Measurements from ENCODE around the gene ARNT2. TPM values are rescaled to one million over a fixed set of nuclear protein-coding genes. Genes with fewer than 3 reads are reported as not detected.

Gene ARNT2
- total and polyA plus RNA-seq, 10 of the 15 experiments (the other 5 are each of a cell fraction or from before 2014, with no cell fraction given): 0.07 to 0.49 (median 0.09) TPM; not detected in 6

DNA sequence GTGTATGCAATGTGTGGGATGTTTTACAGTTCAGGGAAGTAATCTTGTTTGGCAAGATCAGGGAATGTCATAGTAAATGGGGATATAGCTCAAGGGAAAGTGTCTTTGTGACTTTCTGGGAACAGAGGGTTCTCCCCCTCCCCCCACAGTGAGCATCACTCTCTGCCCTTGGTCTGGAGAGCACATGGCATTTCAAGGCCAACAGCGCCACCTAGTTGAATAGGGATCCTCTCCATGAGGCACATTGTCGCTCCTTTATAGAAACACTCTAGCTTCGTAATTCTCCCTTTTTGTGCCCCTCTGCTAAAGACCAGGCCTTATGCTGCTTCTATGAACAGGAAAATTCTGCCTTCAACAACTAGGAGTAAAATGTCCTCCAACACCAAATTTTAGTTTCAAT lies 37.1 kb upstream of the ARNT2 start:
- no peaks in the 10 kb centered on the region for H4K20me1 ChIP-seq (ENCODE audit: control insufficient read depth, insufficient read depth)
- ChIA-PET CTCF (interaction anchor here (1.8 kb wide), 1 partner anchor 11 kb away, joined by 5 read pairs; no protein-coding TSS in a partner anchor), RAD21 (ENCODE audit: unreplicated experiment) (no interaction called here), POLR2A (no interaction called here), SMC1A (ENCODE audit: uncharacterized antibody, unreplicated experiment) (no interaction called here)
- no peaks in the 10 kb centered on the region for H3K79me2 ChIP-seq (ENCODE audit: control insufficient read depth, insufficient read depth, low read length)
- ATAC-seq (no peak), DNase-seq (ENCODE audit: low read depth, low spot score) (no peak), FAIRE-seq (no peak)
- BruUV-seq (replicated peaks): no TSS peak
- H3K27me3 ChIP-seq (replicated peaks in 1 of 2; ENCODE audit: control insufficient read depth in 2 of 2, insufficient read depth in 2 of 2, low read length in 1 of 2): no peaks in the 10 kb centered on the region
- H3K4me1 ChIP-seq (ENCODE audit: control insufficient read depth, insufficient read depth, low read length): no peaks in the 10 kb centered on the region
- WGBS (ENCODE audit: insufficient coverage, insufficient replicate concordance, low lambda C conversion rate, missing lambda C conversion rate): 40% methylated on average over 3 of the region's 3 CpGs
- intact Hi-C loops (cut with micrococcal nuclease; ENCODE audit: unreplicated experiment): no loop called here
- H3K36me3 ChIP-seq (ENCODE audit: control insufficient read depth in 2 of 2, insufficient read depth in 2 of 2, low read length in 1 of 2): no peaks in the 10 kb centered on the region
- no peak overlapping the region for H3K27ac ChIP-seq (ENCODE audit: control insufficient read depth, insufficient read depth)
- no peak for TF ChIP-seq ZNF274 (IDR thresholded peaks at IDR 0.05; ENCODE audit: insufficient read depth, insufficient read length)
- TF ChIP-seq BCL11A (IDR thresholded peaks at IDR 0.05; ENCODE audit: low read depth, low read length): no peak
- TF ChIP-seq YY1 (IDR thresholded peaks at IDR 0.05; ENCODE audit: low read depth, low read length): no peak
- TF ChIP-seq ZNF384 (IDR thresholded peaks at IDR 0.05; ENCODE audit: borderline replicate concordance, low read depth, low read length): no peak
- TF ChIP-seq SMAD5 (IDR thresholded peaks at IDR 0.05; ENCODE audit: low read depth): no peak
- TF ChIP-seq DPF2 (IDR thresholded peaks at IDR 0.05): no peak
- TF ChIP-seq, protein P1, sequence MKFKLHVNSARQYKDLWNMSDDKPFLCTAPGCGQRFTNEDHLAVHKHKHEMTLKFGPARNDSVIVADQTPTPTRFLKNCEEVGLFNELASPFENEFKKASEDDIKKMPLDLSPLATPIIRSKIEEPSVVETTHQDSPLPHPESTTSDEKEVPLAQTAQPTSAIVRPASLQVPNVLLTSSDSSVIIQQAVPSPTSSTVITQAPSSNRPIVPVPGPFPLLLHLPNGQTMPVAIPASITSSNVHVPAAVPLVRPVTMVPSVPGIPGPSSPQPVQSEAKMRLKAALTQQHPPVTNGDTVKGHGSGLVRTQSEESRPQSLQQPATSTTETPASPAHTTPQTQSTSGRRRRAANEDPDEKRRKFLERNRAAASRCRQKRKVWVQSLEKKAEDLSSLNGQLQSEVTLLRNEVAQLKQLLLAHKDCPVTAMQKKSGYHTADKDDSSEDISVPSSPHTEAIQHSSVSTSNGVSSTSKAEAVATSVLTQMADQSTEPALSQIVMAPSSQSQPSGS (IDR thresholded peaks at IDR 0.05; ENCODE audit: low read length): no peak
- no peak for TF ChIP-seq JUND (IDR thresholded peaks at IDR 0.05; ENCODE audit: low read depth, low read length)
- TF ChIP-seq, protein P2, sequence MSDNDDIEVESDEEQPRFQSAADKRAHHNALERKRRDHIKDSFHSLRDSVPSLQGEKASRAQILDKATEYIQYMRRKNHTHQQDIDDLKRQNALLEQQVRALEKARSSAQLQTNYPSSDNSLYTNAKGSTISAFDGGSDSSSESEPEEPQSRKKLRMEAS (IDR thresholded peaks at IDR 0.05; ENCODE audit: low read depth, low read length): no peak
- TF ChIP-seq SREBF1 (IDR thresholded peaks at IDR 0.05; ENCODE audit: low read length): no peak
- no peak for TF ChIP-seq POU2F2 (IDR thresholded peaks at IDR 0.05; ENCODE audit: borderline replicate concordance, low read depth, low read length)
- TF ChIP-seq, protein P3, sequence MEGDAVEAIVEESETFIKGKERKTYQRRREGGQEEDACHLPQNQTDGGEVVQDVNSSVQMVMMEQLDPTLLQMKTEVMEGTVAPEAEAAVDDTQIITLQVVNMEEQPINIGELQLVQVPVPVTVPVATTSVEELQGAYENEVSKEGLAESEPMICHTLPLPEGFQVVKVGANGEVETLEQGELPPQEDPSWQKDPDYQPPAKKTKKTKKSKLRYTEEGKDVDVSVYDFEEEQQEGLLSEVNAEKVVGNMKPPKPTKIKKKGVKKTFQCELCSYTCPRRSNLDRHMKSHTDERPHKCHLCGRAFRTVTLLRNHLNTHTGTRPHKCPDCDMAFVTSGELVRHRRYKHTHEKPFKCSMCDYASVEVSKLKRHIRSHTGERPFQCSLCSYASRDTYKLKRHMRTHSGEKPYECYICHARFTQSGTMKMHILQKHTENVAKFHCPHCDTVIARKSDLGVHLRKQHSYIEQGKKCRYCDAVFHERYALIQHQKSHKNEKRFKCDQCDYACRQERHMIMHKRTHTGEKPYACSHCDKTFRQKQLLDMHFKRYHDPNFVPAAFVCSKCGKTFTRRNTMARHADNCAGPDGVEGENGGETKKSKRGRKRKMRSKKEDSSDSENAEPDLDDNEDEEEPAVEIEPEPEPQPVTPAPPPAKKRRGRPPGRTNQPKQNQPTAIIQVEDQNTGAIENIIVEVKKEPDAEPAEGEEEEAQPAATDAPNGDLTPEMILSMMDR (IDR thresholded peaks at IDR 0.05 in 2 of 3, conservative IDR thresholded peaks at IDR 0.05 in 1 of 3; ENCODE audit: control insufficient read depth in 2 of 3, extremely low read depth in 1 of 3, insufficient read depth in 1 of 3, low read depth in 3 of 3, low read length in 3 of 3): peak in 1 of 3 experiments; percentile 12; a peak in 1 of 6 replicates
- TF ChIP-seq, protein P4, sequence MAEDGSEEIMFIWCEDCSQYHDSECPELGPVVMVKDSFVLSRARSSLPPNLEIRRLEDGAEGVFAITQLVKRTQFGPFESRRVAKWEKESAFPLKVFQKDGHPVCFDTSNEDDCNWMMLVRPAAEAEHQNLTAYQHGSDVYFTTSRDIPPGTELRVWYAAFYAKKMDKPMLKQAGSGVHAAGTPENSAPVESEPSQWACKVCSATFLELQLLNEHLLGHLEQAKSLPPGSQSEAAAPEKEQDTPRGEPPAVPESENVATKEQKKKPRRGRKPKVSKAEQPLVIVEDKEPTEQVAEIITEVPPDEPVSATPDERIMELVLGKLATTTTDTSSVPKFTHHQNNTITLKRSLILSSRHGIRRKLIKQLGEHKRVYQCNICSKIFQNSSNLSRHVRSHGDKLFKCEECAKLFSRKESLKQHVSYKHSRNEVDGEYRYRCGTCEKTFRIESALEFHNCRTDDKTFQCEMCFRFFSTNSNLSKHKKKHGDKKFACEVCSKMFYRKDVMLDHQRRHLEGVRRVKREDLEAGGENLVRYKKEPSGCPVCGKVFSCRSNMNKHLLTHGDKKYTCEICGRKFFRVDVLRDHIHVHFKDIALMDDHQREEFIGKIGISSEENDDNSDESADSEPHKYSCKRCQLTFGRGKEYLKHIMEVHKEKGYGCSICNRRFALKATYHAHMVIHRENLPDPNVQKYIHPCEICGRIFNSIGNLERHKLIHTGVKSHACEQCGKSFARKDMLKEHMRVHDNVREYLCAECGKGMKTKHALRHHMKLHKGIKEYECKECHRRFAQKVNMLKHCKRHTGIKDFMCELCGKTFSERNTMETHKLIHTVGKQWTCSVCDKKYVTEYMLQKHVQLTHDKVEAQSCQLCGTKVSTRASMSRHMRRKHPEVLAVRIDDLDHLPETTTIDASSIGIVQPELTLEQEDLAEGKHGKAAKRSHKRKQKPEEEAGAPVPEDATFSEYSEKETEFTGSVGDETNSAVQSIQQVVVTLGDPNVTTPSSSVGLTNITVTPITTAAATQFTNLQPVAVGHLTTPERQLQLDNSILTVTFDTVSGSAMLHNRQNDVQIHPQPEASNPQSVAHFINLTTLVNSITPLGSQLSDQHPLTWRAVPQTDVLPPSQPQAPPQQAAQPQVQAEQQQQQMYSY (CRISPR knock-in tag; IDR thresholded peaks at IDR 0.05): no peak
- TF ChIP-seq RAD21 (IDR thresholded peaks at IDR 0.05; ENCODE audit: insufficient read depth, low read depth, low read length): peak; percentile 35
- TF ChIP-seq, protein P5, sequence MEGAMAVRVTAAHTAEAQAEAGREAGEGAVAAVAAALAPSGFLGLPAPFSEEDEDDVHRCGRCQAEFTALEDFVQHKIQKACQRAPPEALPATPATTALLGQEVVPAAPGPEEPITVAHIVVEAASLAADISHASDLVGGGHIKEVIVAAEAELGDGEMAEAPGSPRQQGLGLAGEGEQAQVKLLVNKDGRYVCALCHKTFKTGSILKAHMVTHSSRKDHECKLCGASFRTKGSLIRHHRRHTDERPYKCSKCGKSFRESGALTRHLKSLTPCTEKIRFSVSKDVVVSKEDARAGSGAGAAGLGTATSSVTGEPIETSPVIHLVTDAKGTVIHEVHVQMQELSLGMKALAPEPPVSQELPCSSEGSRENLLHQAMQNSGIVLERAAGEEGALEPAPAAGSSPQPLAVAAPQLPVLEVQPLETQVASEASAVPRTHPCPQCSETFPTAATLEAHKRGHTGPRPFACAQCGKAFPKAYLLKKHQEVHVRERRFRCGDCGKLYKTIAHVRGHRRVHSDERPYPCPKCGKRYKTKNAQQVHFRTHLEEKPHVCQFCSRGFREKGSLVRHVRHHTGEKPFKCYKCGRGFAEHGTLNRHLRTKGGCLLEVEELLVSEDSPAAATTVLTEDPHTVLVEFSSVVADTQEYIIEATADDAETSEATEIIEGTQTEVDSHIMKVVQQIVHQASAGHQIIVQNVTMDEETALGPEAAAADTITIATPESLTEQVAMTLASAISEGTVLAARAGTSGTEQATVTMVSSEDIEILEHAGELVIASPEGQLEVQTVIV (IDR thresholded peaks at IDR 0.05; ENCODE audit: borderline replicate concordance, partially characterized antibody): no peak
- no peak overlapping the region for H2AFZ ChIP-seq (ENCODE audit: control insufficient read depth, low read depth, low read length)
- H3K9me3 ChIP-seq (replicated peaks; ENCODE audit: control insufficient read depth, insufficient read depth, low read length): peaks cover 2% of the 10 kb centered on the region; the same call in 2 of the 3 replicates
- H3K4me3 ChIP-seq: no peak overlapping the region
- in situ Hi-C loops (cut with MboI): no loop called here
- no peak overlapping the region for H3K9ac ChIP-seq (ENCODE audit: control insufficient read depth, insufficient read depth, low read length)
- no peak overlapping the region for H3K4me2 ChIP-seq (ENCODE audit: control insufficient read depth, insufficient read depth)

Data from GM12878 (cell line).